HepG2 (cell line): ENCODE data around the gene ITGB1. TPM values are rescaled to one million over a fixed set of nuclear protein-coding genes. Genes with fewer than 3 reads are reported as not detected.

ENCODE experiments used
- ATF1 ChIP-seq: IDR thresholded peaks from 2 replicates; pipeline ENCODE4 v1.6.1; 2016; ENCODE audit warnings: mild to moderate bottlenecking, control low read depth
- BCL6 ChIP-seq: IDR thresholded peaks from 2 replicates; pipeline ENCODE4 v1.6.1; 2016; ENCODE audit warnings: missing genetic modification reagents, missing compliant biosample characterization
- BHLHE40 ChIP-seq: IDR thresholded peaks from 2 replicates; pipeline ENCODE4 v1.6.1; 2011; ENCODE audit warnings: low read length, improper control_type of control experiment
- FOXA1 ChIP-seq, 2 experiments: fragments of 450-650 bp in 1 of 2; sonication (generic) in 1 of 2; formaldehyde crosslinking in 1 of 2; IDR thresholded peaks; 2 replicates each; pipeline versions ENCODE4 v1.4.0 to v1.6.1; 2016 to 2020; ENCODE audit warnings: missing genetic modification reagents in 1 of 2
- GATA4 ChIP-seq: sonication (generic); IDR thresholded peaks from 2 replicates; pipeline ENCODE4 v1.6.1; 2016; ENCODE audit warnings: antibody characterized with exemption, low read depth, borderline replicate concordance
- HINFP ChIP-seq: sonication (generic); formaldehyde crosslinking; IDR thresholded peaks from 2 replicates; pipeline ENCODE4 v1.4.0; 2020; ENCODE audit warnings: low read depth, mild to moderate bottlenecking, missing genetic modification reagents
- HIVEP1 ChIP-seq: sonication (generic); formaldehyde crosslinking; IDR thresholded peaks from 2 replicates; pipeline ENCODE4 v1.4.0; 2020; ENCODE audit warnings: mild to moderate bottlenecking, missing genetic modification reagents
- MXI1 ChIP-seq: IDR thresholded peaks from 3 replicates; pipeline ENCODE4 v1.6.1; 2012; ENCODE audit warnings: low read depth, low read length, inconsistent platforms, borderline replicate concordance
- MZF1 ChIP-seq: sonication (generic); formaldehyde crosslinking; IDR thresholded peaks from 2 replicates; pipeline ENCODE4 v1.8.1; 2023; ENCODE audit warnings: mild to moderate bottlenecking, missing genetic modification reagents, borderline replicate concordance
- PCBP2 ChIP-seq: fragments of 200-400 bp; formaldehyde crosslinking; optimal IDR thresholded peaks from 2 replicates; pipeline ENCODE3; 2018; ENCODE audit warnings: low read length, low read depth; ENCODE audit not compliant: poor library complexity, severe bottlenecking
- PHF8 ChIP-seq: sonication (generic); formaldehyde crosslinking; IDR thresholded peaks from 2 replicates; pipeline ENCODE4 v1.5.0; 2020; ENCODE audit warnings: missing genetic modification reagents
- ZFP1 ChIP-seq: IDR thresholded peaks from 2 replicates; pipeline ENCODE4 v1.6.1; 2016
- ZFYVE20 ChIP-seq: sonication (generic); formaldehyde crosslinking; IDR thresholded peaks from 2 replicates; pipeline ENCODE4 v1.8.0; 2023; ENCODE audit warnings: low read depth, mild to moderate bottlenecking, moderate library complexity, missing genetic modification reagents, borderline replicate concordance
- ZIK1 ChIP-seq: sonication (generic); formaldehyde crosslinking; IDR thresholded peaks from 2 replicates; pipeline ENCODE4 v1.5.0; 2020; ENCODE audit warnings: mild to moderate bottlenecking, low read depth, missing genetic modification reagents, borderline replicate concordance
- ZMAT5 ChIP-seq: sonication (generic); formaldehyde crosslinking; IDR thresholded peaks from 2 replicates; pipeline ENCODE4 v1.5.0; 2020; ENCODE audit warnings: mild to moderate bottlenecking, low read depth, missing genetic modification reagents, borderline replicate concordance
- ZNF101 ChIP-seq: sonication (generic); formaldehyde crosslinking; IDR thresholded peaks from 2 replicates; pipeline ENCODE4 v1.4.0; 2020; ENCODE audit warnings: mild to moderate bottlenecking, low read depth, missing genetic modification reagents, borderline replicate concordance
- ZNF12 ChIP-seq: sonication (generic); formaldehyde crosslinking; IDR thresholded peaks from 2 replicates; pipeline ENCODE4 v1.5.0; 2020; ENCODE audit warnings: missing genetic modification reagents
- ZNF331 ChIP-seq: sonication (generic); formaldehyde crosslinking; IDR thresholded peaks from 2 replicates; pipeline ENCODE4 v1.4.0; 2020; ENCODE audit warnings: missing genetic modification reagents
- ZNF558 ChIP-seq: sonication (generic); formaldehyde crosslinking; IDR thresholded peaks from 2 replicates; pipeline ENCODE4 v1.9.0; 2022; ENCODE audit warnings: mild to moderate bottlenecking, missing genetic modification reagents, borderline replicate concordance
- ZNF878 ChIP-seq: sonication (generic); formaldehyde crosslinking; IDR thresholded peaks from 2 replicates; pipeline ENCODE4 v1.8.1; 2023; ENCODE audit warnings: mild to moderate bottlenecking, missing genetic modification reagents, moderate library complexity
- polyA plus RNA-seq, 8 experiments: library from polyadenylated mRNA; depleted of rRNA in 3 of 8; stranded (reverse) in 7 of 8; unstranded in 1 of 8; fragments of >200 nt; fragmentation: Illumina TruSeq in 4 of 8; extraction: Trizol in 4 of 8; gene quantifications; 2 replicates each; pipeline versions ENCODE4 v1.2.1 to v1.2.3, GENCODE V29; 2011 to 2016; ENCODE audit warnings: low read depth in 4 of 8, missing spikeins in 1 of 8, mixed read lengths in 1 of 8; ENCODE audit not compliant: insufficient read depth in 1 of 8
- total RNA-seq, 5 experiments: library from RNA; depleted of rRNA; stranded (reverse); fragments of >200 nt; fragmentation: Illumina TruSeq; extraction: Trizol; gene quantifications; 2 replicates each; pipeline ENCODE4 v1.2.3, GENCODE V29; 2016; ENCODE audit warnings: low read depth in 1 of 5
- TF ChIP-seq, protein P1 (sequence below): sonication (generic); formaldehyde crosslinking; IDR thresholded peaks from 2 replicates; pipeline ENCODE4 v1.4.0; 2020; ENCODE audit warnings: missing genetic modification reagents, borderline replicate concordance
- TF ChIP-seq, protein P2 (sequence below): sonication (generic); formaldehyde crosslinking; IDR thresholded peaks from 2 replicates; pipeline ENCODE4 v1.8.0; 2023; ENCODE audit warnings: mild to moderate bottlenecking, missing genetic modification reagents
- TF ChIP-seq, protein P3 (sequence below), 2 experiments: sonication (generic) in 1 of 2; formaldehyde crosslinking in 1 of 2; IDR thresholded peaks; 2 replicates each; pipeline versions ENCODE4 v1.4.0 to v1.6.1; 2016 to 2020; ENCODE audit warnings: borderline replicate concordance in 1 of 2, low read depth in 1 of 2, mild to moderate bottlenecking in 1 of 2, missing genetic modification reagents in 1 of 2

Gene ITGB1
- total and polyA plus RNA-seq, 2 of the 13 experiments (the other 11 are each of a cell fraction or from before 2014, with no cell fraction given), result 190 to 204 TPM

- TF ChIP-seq, protein P1, sequence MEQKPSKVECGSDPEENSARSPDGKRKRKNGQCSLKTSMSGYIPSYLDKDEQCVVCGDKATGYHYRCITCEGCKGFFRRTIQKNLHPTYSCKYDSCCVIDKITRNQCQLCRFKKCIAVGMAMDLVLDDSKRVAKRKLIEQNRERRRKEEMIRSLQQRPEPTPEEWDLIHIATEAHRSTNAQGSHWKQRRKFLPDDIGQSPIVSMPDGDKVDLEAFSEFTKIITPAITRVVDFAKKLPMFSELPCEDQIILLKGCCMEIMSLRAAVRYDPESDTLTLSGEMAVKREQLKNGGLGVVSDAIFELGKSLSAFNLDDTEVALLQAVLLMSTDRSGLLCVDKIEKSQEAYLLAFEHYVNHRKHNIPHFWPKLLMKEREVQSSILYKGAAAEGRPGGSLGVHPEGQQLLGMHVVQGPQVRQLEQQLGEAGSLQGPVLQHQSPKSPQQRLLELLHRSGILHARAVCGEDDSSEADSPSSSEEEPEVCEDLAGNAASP (CRISPR knock-in tag), result 0 out of 2 replicates have a peak, but pooled peaks have one; percentile 46
- TF ChIP-seq PHF8 (no peak), GATA4 (no peak), ZNF878 (no peak), ZFYVE20 (CRISPR knock-in tag) (no peak), ZFP1 (CRISPR knock-in tag) (no peak), PCBP2 (no peak), ZNF101 (CRISPR knock-in tag) (no peak), ZNF12 (CRISPR knock-in tag) (no peak), MZF1 (CRISPR knock-in tag) (no peak), ZNF331 (CRISPR knock-in tag) (no peak), BCL6 (CRISPR knock-in tag) (peak; percentile 77), HINFP (CRISPR knock-in tag) (no peak), HIVEP1 (CRISPR knock-in tag) (no peak), MXI1 (no peak), ZNF558 (CRISPR knock-in tag) (no peak), BHLHE40 (peak; percentile 75; the same call in 1 of the 2 replicates), FOXA1 (IDR thresholded peaks at IDR 0.05) (no peak), FOXA1 (CRISPR knock-in tag; IDR thresholded peaks at IDR 0.05) (peak; percentile 75), ZMAT5 (CRISPR knock-in tag) (no peak), ATF1 (CRISPR knock-in tag) (no peak), ZIK1 (CRISPR knock-in tag) (no peak)
- TF ChIP-seq, protein P2, sequence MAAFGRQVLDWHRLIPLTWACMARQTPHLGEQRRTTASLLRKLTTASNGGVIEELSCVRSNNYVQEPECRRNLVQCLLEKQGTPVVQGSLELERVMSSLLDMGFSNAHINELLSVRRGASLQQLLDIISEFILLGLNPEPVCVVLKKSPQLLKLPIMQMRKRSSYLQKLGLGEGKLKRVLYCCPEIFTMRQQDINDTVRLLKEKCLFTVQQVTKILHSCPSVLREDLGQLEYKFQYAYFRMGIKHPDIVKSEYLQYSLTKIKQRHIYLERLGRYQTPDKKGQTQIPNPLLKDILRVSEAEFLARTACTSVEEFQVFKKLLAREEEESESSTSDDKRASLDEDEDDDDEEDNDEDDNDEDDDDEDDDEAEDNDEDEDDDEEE (CRISPR knock-in tag), result no peak
- TF ChIP-seq, protein P3, sequence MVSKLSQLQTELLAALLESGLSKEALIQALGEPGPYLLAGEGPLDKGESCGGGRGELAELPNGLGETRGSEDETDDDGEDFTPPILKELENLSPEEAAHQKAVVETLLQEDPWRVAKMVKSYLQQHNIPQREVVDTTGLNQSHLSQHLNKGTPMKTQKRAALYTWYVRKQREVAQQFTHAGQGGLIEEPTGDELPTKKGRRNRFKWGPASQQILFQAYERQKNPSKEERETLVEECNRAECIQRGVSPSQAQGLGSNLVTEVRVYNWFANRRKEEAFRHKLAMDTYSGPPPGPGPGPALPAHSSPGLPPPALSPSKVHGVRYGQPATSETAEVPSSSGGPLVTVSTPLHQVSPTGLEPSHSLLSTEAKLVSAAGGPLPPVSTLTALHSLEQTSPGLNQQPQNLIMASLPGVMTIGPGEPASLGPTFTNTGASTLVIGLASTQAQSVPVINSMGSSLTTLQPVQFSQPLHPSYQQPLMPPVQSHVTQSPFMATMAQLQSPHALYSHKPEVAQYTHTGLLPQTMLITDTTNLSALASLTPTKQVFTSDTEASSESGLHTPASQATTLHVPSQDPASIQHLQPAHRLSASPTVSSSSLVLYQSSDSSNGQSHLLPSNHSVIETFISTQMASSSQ (IDR thresholded peaks at IDR 0.05; ENCODE audit: low read depth), result no peak
- TF ChIP-seq, protein P3 (CRISPR knock-in tag; IDR thresholded peaks at IDR 0.05; ENCODE audit: borderline replicate concordance), result peak; percentile 38; the same call in 1 of the 2 replicates
These were observed 9.6 kb downstream of the ITGB1 start (continued) for GRCh38 chr10:32948451-32948850.
